Muscle of arm (tissue), 12 donors: ENCODE data around the gene HRH3. TPM values are rescaled to one million over a fixed set of nuclear protein-coding genes. Genes with fewer than 3 reads are reported as not detected.

Experiments used
- DNase-seq: peaks from one replicate; pipeline ENCODE4 v3.0.0-alpha.2; 2013
- polyA plus RNA-seq, 12 donors: library from polyadenylated mRNA; unstranded; fragments of 120-200 nt; gene quantifications; one replicate each; pipeline ENCODE4 v1.2.1, GENCODE V29; 2013; ENCODE audit not compliant: insufficient read length in 12 of 12

Gene HRH3
- polyA plus RNA-seq, 12 donors = 0.21 to 2.5 (median 1.3) TPM; not detected in 3

- DNase-seq = no peak
These were observed 18.6 kb downstream of the HRH3 start for GRCh38 chr20:62201173-62202082.

DNA sequence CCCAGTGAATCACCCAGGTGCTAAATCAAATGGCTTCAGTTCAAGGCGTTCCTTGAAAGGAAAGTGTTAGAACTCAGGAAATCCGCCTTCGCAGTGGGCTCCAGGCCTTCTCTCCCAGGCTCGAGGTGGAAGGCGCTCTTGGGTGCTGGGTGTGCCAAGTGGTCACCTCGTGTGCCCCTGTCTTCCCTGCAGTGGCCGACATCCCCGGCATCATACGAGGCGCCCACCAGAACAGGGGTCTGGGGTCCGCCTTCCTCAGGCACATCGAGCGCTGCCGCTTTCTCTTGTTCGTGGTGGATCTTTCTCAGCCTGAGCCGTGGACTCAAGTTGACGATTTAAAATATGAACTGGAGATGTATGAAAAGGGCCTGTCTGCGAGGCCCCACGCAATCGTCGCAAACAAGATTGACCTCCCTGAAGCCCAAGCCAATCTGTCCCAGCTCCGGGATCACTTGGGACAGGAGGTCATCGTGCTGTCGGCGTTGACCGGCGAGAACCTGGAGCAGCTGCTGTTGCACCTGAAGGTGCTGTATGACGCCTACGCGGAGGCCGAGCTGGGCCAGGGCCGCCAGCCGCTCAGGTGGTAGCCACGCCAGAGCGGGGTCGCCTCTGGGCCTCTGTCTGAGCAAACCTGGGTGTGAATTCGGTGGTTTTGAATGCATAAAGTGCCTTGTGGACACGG is 19.4 kb downstream of the HRH3 start:
- no peak for DNase-seq

DNA sequence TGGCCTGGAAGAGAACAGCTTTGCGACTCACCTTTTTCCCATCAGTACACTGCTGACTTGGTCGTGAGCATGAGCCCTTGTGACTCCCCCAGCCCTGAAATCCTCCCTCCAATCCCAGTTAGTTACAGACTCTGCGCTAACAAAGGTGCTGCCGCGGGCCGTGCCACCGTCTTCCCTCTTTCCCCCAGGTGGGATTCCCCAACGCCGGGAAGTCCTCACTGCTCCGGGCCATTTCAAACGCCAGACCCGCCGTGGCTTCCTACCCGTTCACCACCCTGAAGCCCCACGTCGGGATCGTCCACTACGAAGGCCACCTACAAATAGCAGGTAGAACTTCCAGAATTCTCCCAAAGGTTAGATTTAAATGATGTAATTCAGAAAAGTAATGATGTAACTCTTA is 21.1 kb downstream of the HRH3 start:
- DNase-seq = no peak

DNA sequence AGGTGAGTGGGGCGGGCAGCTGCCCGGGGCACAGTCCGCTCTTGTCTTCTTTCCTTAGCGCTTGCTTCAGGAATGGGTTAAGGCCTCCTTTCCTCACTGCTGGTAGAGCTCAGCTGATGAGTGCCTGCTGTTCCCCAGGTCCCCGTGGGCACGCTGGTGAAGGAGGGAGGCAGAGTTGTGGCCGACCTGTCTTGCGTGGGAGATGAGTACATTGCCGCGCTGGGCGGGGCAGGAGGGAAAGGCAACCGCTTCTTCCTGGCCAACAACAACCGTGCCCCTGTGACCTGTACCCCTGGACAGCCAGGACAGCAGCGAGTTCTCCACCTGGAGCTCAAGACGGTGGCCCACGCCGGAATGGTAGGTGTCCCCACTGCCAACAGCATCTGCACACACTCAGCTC is 21.6 kb downstream of the HRH3 start:
- DNase-seq = no peak

- no peak for DNase-seq
These were observed 22.3 kb downstream of the HRH3 start for GRCh38 chr20:62197801-62198200.

DNA sequence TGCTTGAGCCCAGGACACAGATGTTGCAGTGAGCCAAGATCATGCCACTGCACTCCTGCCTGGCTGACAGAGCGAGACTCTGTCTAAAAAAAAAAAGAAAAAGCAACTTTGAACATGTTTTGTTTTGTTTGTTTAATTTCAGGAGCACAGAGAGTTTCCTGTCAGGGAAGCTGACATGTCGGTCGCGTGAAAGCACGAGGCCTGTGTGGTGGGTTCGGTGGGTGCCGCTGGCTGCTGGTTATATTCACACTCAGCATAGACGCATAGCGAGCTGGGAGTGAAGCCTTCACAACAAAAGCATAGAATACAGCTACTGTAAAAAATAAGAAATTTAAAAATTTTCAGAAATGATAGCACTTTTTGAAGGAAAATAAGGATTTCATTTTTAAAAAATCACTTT is 22.8 kb downstream of the HRH3 start:
- no peak for DNase-seq

- no peak for DNase-seq
These were observed 23.8 kb downstream of the HRH3 start for GRCh38 chr20:62196286-62196685.

GRCh38 chr20:62195736-62196135 is 24.3 kb downstream of the HRH3 start:
- no peak for DNase-seq

- no peak for DNase-seq
These were observed 25.0 kb downstream of the HRH3 start for GRCh38 chr20:62195075-62195405.

- no peak for DNase-seq
These were observed 26.7 kb downstream of the HRH3 start for GRCh38 chr20:62193079-62194025.

DNA sequence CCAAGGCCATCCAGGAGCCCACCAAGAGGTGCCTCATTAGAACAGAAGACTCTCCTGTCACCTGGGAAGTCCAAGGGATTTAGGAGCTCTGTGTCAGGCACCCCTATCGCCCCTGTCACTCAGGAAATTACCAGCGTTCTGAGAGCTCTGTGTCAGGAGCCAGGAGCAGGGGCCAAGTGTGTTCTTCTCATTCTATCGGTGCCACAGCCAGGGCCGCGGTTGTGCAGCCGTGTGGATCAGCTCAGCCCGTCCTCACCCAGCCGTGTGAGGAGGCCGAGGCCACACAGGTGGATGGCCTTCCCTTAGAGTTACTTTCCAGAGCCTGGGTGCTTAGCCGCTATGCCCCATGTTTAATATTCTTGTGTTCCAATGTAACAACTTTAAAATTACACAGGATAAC is 27.4 kb downstream of the HRH3 start:
- no peak for DNase-seq

DNA sequence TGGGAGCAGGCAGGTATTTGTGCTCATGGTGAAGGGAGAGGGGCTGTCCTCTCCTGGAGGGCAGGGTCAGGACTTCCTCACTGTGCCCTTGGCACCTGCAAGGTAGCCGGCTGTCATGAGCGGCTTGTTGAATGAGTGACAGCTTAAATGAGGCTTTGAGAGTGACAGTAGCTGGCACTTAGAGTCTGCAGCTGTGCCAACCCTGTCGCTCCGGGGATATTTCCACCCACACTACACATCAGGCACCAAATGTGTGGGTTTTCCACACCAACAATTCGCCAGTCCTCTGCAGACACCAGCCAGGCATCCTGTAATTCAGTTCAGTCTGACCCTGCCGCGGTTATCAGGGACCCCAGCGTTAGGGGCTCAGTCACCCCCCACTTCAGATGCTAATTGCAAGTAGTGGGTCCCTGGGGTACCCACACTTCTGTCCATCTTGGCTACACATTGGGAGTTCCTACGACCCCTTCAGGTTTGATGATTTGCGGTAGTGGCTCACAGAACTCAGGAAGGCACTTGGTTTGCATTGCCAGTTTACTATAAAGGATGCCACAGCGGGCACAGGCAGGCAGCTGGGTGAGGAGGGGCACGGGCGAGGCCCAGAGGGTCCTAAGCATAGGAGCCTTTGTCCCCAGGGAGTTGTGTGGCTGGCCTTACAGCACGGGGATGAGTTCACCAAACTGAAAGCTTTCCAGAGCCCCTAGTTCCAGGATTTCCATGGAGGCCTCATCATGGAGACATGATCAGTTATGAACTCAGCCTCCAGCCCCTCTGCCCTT is 28.1 kb downstream of the HRH3 start:
- DNase-seq = no peak

- DNase-seq = no peak
These were observed 29.3 kb downstream of the HRH3 start for GRCh38 chr20:62190639-62191411.

GRCh38 chr20:62186887-62187866 is 32.9 kb downstream of the HRH3 start:
- DNase-seq = no peak

GRCh38 chr20:62186096-62186426 is 34.0 kb downstream of the HRH3 start:
- DNase-seq = no peak

DNA sequence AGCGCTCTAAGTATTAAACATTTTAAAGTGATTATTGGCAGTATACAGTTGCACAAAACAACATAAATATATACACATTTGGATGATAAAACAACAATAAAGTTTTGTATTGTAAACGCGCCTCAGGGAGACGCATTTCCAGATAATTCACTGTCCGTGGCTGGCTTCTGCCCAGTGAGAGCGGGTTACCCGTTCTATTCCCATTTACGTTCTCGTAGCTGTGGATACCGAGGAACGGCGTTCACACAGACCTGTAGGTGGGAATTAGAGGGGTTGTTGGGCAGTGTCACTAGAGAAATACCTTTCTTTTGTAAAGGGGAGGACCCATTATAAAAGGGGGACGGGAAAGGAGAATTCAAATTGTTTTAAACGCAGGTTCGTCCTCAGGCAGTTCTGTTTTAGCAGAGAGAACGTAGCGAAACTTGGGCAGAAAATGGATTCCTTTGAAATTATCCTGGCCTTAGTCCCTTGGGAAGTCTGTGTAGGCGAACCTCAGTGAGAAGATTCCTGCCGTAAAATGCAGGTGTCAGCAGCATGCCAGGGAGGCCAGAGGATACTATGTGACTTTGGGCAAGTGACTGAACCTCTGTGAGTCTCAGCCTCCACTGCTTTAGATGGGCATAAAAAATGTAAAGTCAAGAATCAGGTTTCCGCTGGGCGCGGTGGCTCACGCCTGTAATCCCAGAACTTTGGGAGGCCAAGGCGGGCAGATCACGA is 36.5 kb downstream of the HRH3 start:
- no peak for DNase-seq

- peak; percentile 96 for DNase-seq
These were observed 37.3 kb downstream of the HRH3 start, which contains the start of gene MTG2 for GRCh38 chr20:62182469-62183425. Gene MTG2 (plus strand): TSS chr20:62183028. CDS start chr20:62193421, 10,393 bp downstream.
